HEK293 (cell line): ENCODE results near the gene SPPL2B.
A peak's percentile ranks its signal among the peaks of the same experiment; 100 is the strongest.

Experiments used
- CTCF ChIA-PET: fragments of 350-600 bp; formaldehyde crosslinking; extraction: SDS; loops from one replicate; lab custom pipeline; 2021; ENCODE audit warnings: antibody characterized with exemption; lab: Yijun Ruan, JAX
- POLR2A ChIA-PET: fragments of 300-600 bp; formaldehyde crosslinking; extraction: SDS; loops from one replicate; lab custom pipeline; 2020; ENCODE audit warnings: antibody characterized with exemption, inconsistent platforms; lab: Yijun Ruan, JAX
- H3K27ac ChIP-seq: fragments of 200-500 bp; sonication (Bioruptor generic); 2 replicates; pipeline ENCODE4 v1.5.1; 2014; ENCODE audit warnings: low read depth, low read length, control low read depth, inconsistent platforms; ENCODE audit errors: extremely low read depth
- H3K36me3 ChIP-seq, 2 experiments: fragments of 200-500 bp in 1 of 2; sonication (Bioruptor generic) in 1 of 2; 1 replicate in 1 of 2; 2 replicates in 1 of 2; pipeline ENCODE4 v1.5.1; 2014 to 2017; ENCODE audit warnings: inconsistent platforms in 2 of 2, low read length in 2 of 2; ENCODE audit not compliant: control insufficient read depth in 2 of 2, insufficient read depth in 1 of 2
- H3K4me1 ChIP-seq: fragments of 200-500 bp; sonication (Bioruptor generic); 2 replicates; pipeline ENCODE4 v1.5.1; 2014; ENCODE audit warnings: mild to moderate bottlenecking, low read length, inconsistent platforms; ENCODE audit not compliant: control insufficient read depth, insufficient read depth
- H3K4me3 ChIP-seq: 2 replicates; pipeline ENCODE4 v1.5.1; 2011; ENCODE audit warnings: low read depth, mild to moderate bottlenecking, control low read depth, low read length, moderate library complexity
- H3K9me3 ChIP-seq: fragments of 200-500 bp; sonication (Bioruptor generic); 2 replicates; pipeline ENCODE4 v1.5.1; 2014; ENCODE audit warnings: low read depth, low read length, inconsistent platforms; ENCODE audit not compliant: control insufficient read depth, insufficient read depth
- TRIM28 ChIP-seq: IDR thresholded peaks from 2 replicates; pipeline ENCODE4 v1.6.1; 2011; ENCODE audit warnings: low read length, control low read depth, borderline replicate concordance
- YY2 ChIP-seq: fragments of 450-650 bp; formaldehyde crosslinking; IDR thresholded peaks from 2 replicates; pipeline ENCODE4 v1.5.1; 2016; ENCODE audit warnings: missing biosample characterization, missing genetic modification characterization
- ZNF121 ChIP-seq: fragments of 450-650 bp; formaldehyde crosslinking; IDR thresholded peaks from 2 replicates; pipeline ENCODE4 v1.5.1; 2016; ENCODE audit warnings: missing biosample characterization, missing genetic modification characterization

Gene SPPL2B

GRCh38 chr19:2398735-2399305 is 70.3 kb downstream of the SPPL2B start (continued):
- TF ChIP-seq TRIM28: no peak
- TF ChIP-seq, all 188 proteins: peak for 0

GRCh38 chr19:2399582-2399981 is 71.1 kb downstream of the SPPL2B start:
- ChIA-PET POLR2A (no interaction called here), CTCF (interaction anchor here (0.6 kb wide), 1 partner anchor 148 kb away, joined by 12 read pairs; no protein-coding TSS in a partner anchor)
- no peaks in the 10 kb centered on the region for H3K4me1 ChIP-seq
- H3K4me3 ChIP-seq: no peak overlapping the region
- TF ChIP-seq ZNF121 (tag by site-specific recombination): peak; percentile 57; the same call in 1 of the 2 replicates
- no peak for TF ChIP-seq YY2 (tag by site-specific recombination)
- H3K9me3 ChIP-seq: no peaks in the 10 kb centered on the region
- H3K36me3 ChIP-seq: no peaks in the 10 kb centered on the region
- H3K27ac ChIP-seq: no peak overlapping the region
